ENCODE measurements around the gene PHTF1.

The PHTF1 gene

GRCh38 chr1:113759333-113760101, at the start of gene PHTF1:
TSS of gene PHTF1 (minus strand) at chr1:113759486. CDS start at chr1:113758703, 783 bp downstream.
- DNase-seq: peak; percentile 72

GRCh38 chr1:113808450-113809195, 49.3 kb upstream of the PHTF1 start:
- no peak for DNase-seq

- no peak for DNase-seq
These were observed 46.4 kb upstream of the PHTF1 start for GRCh38 chr1:113805639-113806038.

GRCh38 chr1:113805256-113805531, 45.9 kb upstream of the PHTF1 start:
- DNase-seq: no peak

- DNase-seq: no peak
These were observed 45.4 kb upstream of the PHTF1 start for GRCh38 chr1:113804421-113805255.

- no peak for DNase-seq
These were observed 43.2 kb upstream of the PHTF1 start for GRCh38 chr1:113802367-113803007.

- no peak for DNase-seq
These were observed 41.2 kb upstream of the PHTF1 start for GRCh38 chr1:113800487-113800886.

GRCh38 chr1:113797472-113797871, 38.2 kb upstream of the PHTF1 start:
- no peak for DNase-seq

GRCh38 chr1:113793878-113794834, 34.9 kb upstream of the PHTF1 start:
- peak; percentile 26 for DNase-seq

- no peak for DNase-seq
These were observed 33.7 kb upstream of the PHTF1 start for GRCh38 chr1:113792986-113793385.

- no peak for DNase-seq
These were observed 33.2 kb upstream of the PHTF1 start for GRCh38 chr1:113792471-113792870.

- no peak for DNase-seq
These were observed 29.5 kb upstream of the PHTF1 start for GRCh38 chr1:113788802-113789201.

GRCh38 chr1:113787663-113788062, 28.4 kb upstream of the PHTF1 start:
- DNase-seq: no peak

- DNase-seq: no peak
These were observed 26.8 kb upstream of the PHTF1 start for GRCh38 chr1:113786069-113786468.

- DNase-seq: no peak
These were observed 25.0 kb upstream of the PHTF1 start for GRCh38 chr1:113784104-113784779.

- DNase-seq: no peak
These were observed 24.2 kb upstream of the PHTF1 start for GRCh38 chr1:113783254-113784103.

GRCh38 chr1:113782406-113782805, 23.1 kb upstream of the PHTF1 start:
- no peak for DNase-seq

GRCh38 chr1:113780374-113781146, 21.3 kb upstream of the PHTF1 start:
- no peak for DNase-seq

GRCh38 chr1:113779542-113779941, 20.3 kb upstream of the PHTF1 start:
- DNase-seq: no peak

GRCh38 chr1:113777561-113777960, 18.3 kb upstream of the PHTF1 start:
- DNase-seq: no peak
